Measurements from ENCODE around the gene DLG1.

The DLG1 gene

GRCh38 chr3:197253238-197253947 is 45.0 kb downstream of the DLG1 start:
- no peak for DNase-seq (ENCODE audit: insufficient read length, low spot score)
- FAIRE-seq = peak; percentile 4

GRCh38 chr3:197249542-197249941 is 48.9 kb downstream of the DLG1 start:
- FAIRE-seq = no peak
- DNase-seq (ENCODE audit: insufficient read length, low spot score) = no peak

GRCh38 chr3:197248341-197248740 is 50.1 kb downstream of the DLG1 start:
- FAIRE-seq = no peak
- DNase-seq (ENCODE audit: insufficient read length, low spot score) = no peak

- DNase-seq (ENCODE audit: insufficient read length, low spot score) = no peak
- no peak for FAIRE-seq
Measured at GRCh38 chr3:197244751-197245150, 53.7 kb downstream of the DLG1 start.

- peak; percentile 4 for FAIRE-seq
- DNase-seq (ENCODE audit: insufficient read length, low spot score) = no peak
Measured at GRCh38 chr3:197242784-197243432, 55.5 kb downstream of the DLG1 start.

- DNase-seq (ENCODE audit: insufficient read length, low spot score) (no peak), FAIRE-seq (no peak)
Measured at GRCh38 chr3:197241173-197241572, 57.2 kb downstream of the DLG1 start.

- no peak for FAIRE-seq
- no peak for DNase-seq (ENCODE audit: insufficient read length, low spot score)
Measured at GRCh38 chr3:197239857-197240256, 58.6 kb downstream of the DLG1 start.

GRCh38 chr3:197238842-197239241 is 59.6 kb downstream of the DLG1 start:
- DNase-seq (ENCODE audit: insufficient read length, low spot score) (no peak), FAIRE-seq (no peak)

GRCh38 chr3:197237897-197238296 is 60.5 kb downstream of the DLG1 start:
- no peak for FAIRE-seq
- DNase-seq (ENCODE audit: insufficient read length, low spot score) = no peak

- FAIRE-seq (no peak), DNase-seq (ENCODE audit: insufficient read length, low spot score) (no peak)
Measured at GRCh38 chr3:197236362-197236761, 62.0 kb downstream of the DLG1 start.

- FAIRE-seq (peak; percentile 35), DNase-seq (ENCODE audit: insufficient read length, low spot score) (no peak)
Measured at GRCh38 chr3:197234947-197235914, 63.2 kb downstream of the DLG1 start.

GRCh38 chr3:197231321-197231720 is 67.1 kb downstream of the DLG1 start:
- FAIRE-seq = no peak
- DNase-seq (ENCODE audit: insufficient read length, low spot score) = no peak

- FAIRE-seq (no peak), DNase-seq (ENCODE audit: insufficient read length, low spot score) (no peak)
Measured at GRCh38 chr3:197229836-197230235, 68.6 kb downstream of the DLG1 start.

GRCh38 chr3:197229178-197229577 is 69.2 kb downstream of the DLG1 start:
- no peak for FAIRE-seq

GRCh38 chr3:197227780-197228574 is 70.4 kb downstream of the DLG1 start:
- DNase-seq (ENCODE audit: insufficient read length, low spot score) = no peak
- no peak for FAIRE-seq

More at GRCh38 chr3:197229178-197229577, 69.2 kb downstream of the DLG1 start:
- DNase-seq (ENCODE audit: insufficient read length, low spot score) = no peak

- FAIRE-seq = no peak
Measured at GRCh38 chr3:197226179-197226578, 72.2 kb downstream of the DLG1 start.

GRCh38 chr3:197225579-197225978 is 72.8 kb downstream of the DLG1 start:
- no peak for FAIRE-seq
- DNase-seq (ENCODE audit: insufficient read length, low spot score) = no peak

More at GRCh38 chr3:197226179-197226578, 72.2 kb downstream of the DLG1 start:
- no peak for DNase-seq (ENCODE audit: insufficient read length, low spot score)

GRCh38 chr3:197224034-197224444 is 74.4 kb downstream of the DLG1 start:
- DNase-seq (ENCODE audit: insufficient read length, low spot score) (peak; percentile 14), FAIRE-seq (peak; percentile 72)

GRCh38 chr3:197222937-197223370 is 75.5 kb downstream of the DLG1 start:
- no peak for DNase-seq (ENCODE audit: insufficient read length, low spot score)

GRCh38 chr3:197219619-197220018 is 78.8 kb downstream of the DLG1 start:
- no peak for FAIRE-seq

More at GRCh38 chr3:197222937-197223370, 75.5 kb downstream of the DLG1 start:
- no peak for FAIRE-seq

More at GRCh38 chr3:197219619-197220018, 78.8 kb downstream of the DLG1 start:
- no peak for DNase-seq (ENCODE audit: insufficient read length, low spot score)
